ENCODE data around the gene FAM174C. TPM values are rescaled to one million over a fixed set of nuclear protein-coding genes. Genes with fewer than 3 reads are reported as not detected.

Gene FAM174C
- total RNA-seq, 1 donor = 25.2 TPM

GRCh38 chr19:1260749-1261537, 14.4 kb upstream of the FAM174C start:
- peak; percentile 96 for DNase-seq (ENCODE audit: low read depth)
- no peak for TF ChIP-seq CTCF (IDR thresholded peaks at IDR 0.05; ENCODE audit: insufficient read depth, low read length)
- H3K4me3 ChIP-seq (ENCODE audit: low read depth, low read length) = peak overlapping the region; percentile 73

- peak; percentile 17 for TF ChIP-seq CTCF (IDR thresholded peaks at IDR 0.05; ENCODE audit: insufficient read depth, low read length)
- peak overlapping the region; percentile 73 for H3K4me3 ChIP-seq (ENCODE audit: low read depth, low read length)
- no peak for DNase-seq (ENCODE audit: low read depth)
Observed at GRCh38 chr19:1261538-1261797, 13.9 kb upstream of the FAM174C start.

- H3K4me3 ChIP-seq (ENCODE audit: low read depth, low read length) = peak overlapping the region; percentile 73
- TF ChIP-seq CTCF (IDR thresholded peaks at IDR 0.05; ENCODE audit: insufficient read depth, low read length) = no peak
- DNase-seq (ENCODE audit: low read depth) = peak; percentile 82
Observed at GRCh38 chr19:1261798-1262622, 13.3 kb upstream of the FAM174C start.

- TF ChIP-seq CTCF (IDR thresholded peaks at IDR 0.05; ENCODE audit: insufficient read depth, low read length) = no peak
- DNase-seq (ENCODE audit: low read depth) = no peak
- no peak overlapping the region for H3K4me3 ChIP-seq (ENCODE audit: low read depth, low read length)
Observed at GRCh38 chr19:1262623-1263123, 12.7 kb upstream of the FAM174C start.

- no peak for DNase-seq (ENCODE audit: low read depth)
- no peak overlapping the region for H3K4me3 ChIP-seq (ENCODE audit: low read depth, low read length)
- TF ChIP-seq CTCF (IDR thresholded peaks at IDR 0.05; ENCODE audit: insufficient read depth, low read length) = no peak
Observed at GRCh38 chr19:1263188-1263587, 12.1 kb upstream of the FAM174C start.

GRCh38 chr19:1264801-1265614, 10.3 kb upstream of the FAM174C start:
- no peak for TF ChIP-seq CTCF (IDR thresholded peaks at IDR 0.05; ENCODE audit: insufficient read depth, low read length)
- DNase-seq (ENCODE audit: low read depth) = peak; percentile 84
- H3K4me3 ChIP-seq (ENCODE audit: low read depth, low read length) = no peak overlapping the region
